SK-N-SH treated with all-trans-retinoic acid at 6 μM for 48 hours (cell line): ENCODE results near the gene PLRG1.

Source experiments
- ARNTL ChIP-seq: fragments of 450-650 bp; formaldehyde crosslinking; IDR thresholded peaks from 2 replicates; pipeline ENCODE4 v1.5.0; 2020; ENCODE audit warnings: low read depth, mild to moderate bottlenecking, moderate library complexity, borderline replicate concordance
- ISL1 ChIP-seq: fragments of 250-450 bp; sonication (Bioruptor Pico); IDR thresholded peaks from 2 replicates; pipeline ENCODE4 v2.1.2; 2022; ENCODE audit warnings: mild to moderate bottlenecking, moderate library complexity
- OSR1 ChIP-seq: fragments of 250-450 bp; sonication (Bioruptor Pico); IDR thresholded peaks from 2 replicates; pipeline ENCODE4 v1.8.0; 2022; ENCODE audit warnings: moderate library complexity, mild to moderate bottlenecking, inconsistent platforms
- PATZ1 ChIP-seq: fragments of 250-450 bp; sonication (Bioruptor Pico); IDR thresholded peaks from 2 replicates; pipeline ENCODE4 v1.8.0; 2020; ENCODE audit warnings: mild to moderate bottlenecking, moderate library complexity, borderline replicate concordance
- POU6F1 ChIP-seq: fragments of 250-450 bp; sonication (Bioruptor Pico); IDR thresholded peaks from 2 replicates; pipeline ENCODE4 v1.8.0; 2021; ENCODE audit warnings: low read depth, mild to moderate bottlenecking, moderate library complexity, borderline replicate concordance
- PPARA ChIP-seq: fragments of 250-450 bp; sonication (Bioruptor Pico); IDR thresholded peaks from 2 replicates; pipeline ENCODE4 v1.5.0; 2020; ENCODE audit warnings: mild to moderate bottlenecking, borderline replicate concordance
- RARB ChIP-seq: fragments of 250-450 bp; sonication (Bioruptor Pico); IDR thresholded peaks from 2 replicates; pipeline ENCODE4 v1.8.0; 2021; ENCODE audit warnings: mild to moderate bottlenecking, moderate library complexity
- TOX ChIP-seq: fragments of 250-450 bp; sonication (Bioruptor Pico); IDR thresholded peaks from 2 replicates; pipeline ENCODE4 v1.8.0; 2021; ENCODE audit warnings: mild to moderate bottlenecking, moderate library complexity, borderline replicate concordance
- ZFP3 ChIP-seq: fragments of 250-450 bp; sonication (Bioruptor Pico); IDR thresholded peaks from 2 replicates; pipeline ENCODE4 v1.5.0; 2020; ENCODE audit warnings: mild to moderate bottlenecking, moderate library complexity
- ZNF70 ChIP-seq: fragments of 450-650 bp; formaldehyde crosslinking; IDR thresholded peaks from 2 replicates; pipeline ENCODE4 v1.5.0; 2020; ENCODE audit warnings: mild to moderate bottlenecking, moderate library complexity
- ZNF8 ChIP-seq: fragments of 450-650 bp; formaldehyde crosslinking; IDR thresholded peaks from 2 replicates; pipeline ENCODE4 v1.5.0; 2020; ENCODE audit warnings: mild to moderate bottlenecking, moderate library complexity
- TF ChIP-seq, protein P1 (sequence below): fragments of 250-450 bp; sonication (Bioruptor Pico); IDR thresholded peaks from 2 replicates; pipeline ENCODE4 v1.5.0; 2020; ENCODE audit warnings: mild to moderate bottlenecking, moderate library complexity
- TF ChIP-seq, protein P2 (sequence below): fragments of 250-450 bp; sonication (Bioruptor Pico); IDR thresholded peaks from 2 replicates; pipeline ENCODE4 v1.5.1; 2021; ENCODE audit warnings: mild to moderate bottlenecking, moderate library complexity
- TF ChIP-seq, protein P3 (sequence below): fragments of 250-450 bp; sonication (Bioruptor Pico); IDR thresholded peaks from 2 replicates; pipeline ENCODE4 v1.5.1; 2020; ENCODE audit warnings: low read depth, mild to moderate bottlenecking, moderate library complexity

- TF ChIP-seq ARNTL (CRISPR knock-in tag) = no peak
- TF ChIP-seq ZNF70 = no peak
- TF ChIP-seq, protein P1, sequence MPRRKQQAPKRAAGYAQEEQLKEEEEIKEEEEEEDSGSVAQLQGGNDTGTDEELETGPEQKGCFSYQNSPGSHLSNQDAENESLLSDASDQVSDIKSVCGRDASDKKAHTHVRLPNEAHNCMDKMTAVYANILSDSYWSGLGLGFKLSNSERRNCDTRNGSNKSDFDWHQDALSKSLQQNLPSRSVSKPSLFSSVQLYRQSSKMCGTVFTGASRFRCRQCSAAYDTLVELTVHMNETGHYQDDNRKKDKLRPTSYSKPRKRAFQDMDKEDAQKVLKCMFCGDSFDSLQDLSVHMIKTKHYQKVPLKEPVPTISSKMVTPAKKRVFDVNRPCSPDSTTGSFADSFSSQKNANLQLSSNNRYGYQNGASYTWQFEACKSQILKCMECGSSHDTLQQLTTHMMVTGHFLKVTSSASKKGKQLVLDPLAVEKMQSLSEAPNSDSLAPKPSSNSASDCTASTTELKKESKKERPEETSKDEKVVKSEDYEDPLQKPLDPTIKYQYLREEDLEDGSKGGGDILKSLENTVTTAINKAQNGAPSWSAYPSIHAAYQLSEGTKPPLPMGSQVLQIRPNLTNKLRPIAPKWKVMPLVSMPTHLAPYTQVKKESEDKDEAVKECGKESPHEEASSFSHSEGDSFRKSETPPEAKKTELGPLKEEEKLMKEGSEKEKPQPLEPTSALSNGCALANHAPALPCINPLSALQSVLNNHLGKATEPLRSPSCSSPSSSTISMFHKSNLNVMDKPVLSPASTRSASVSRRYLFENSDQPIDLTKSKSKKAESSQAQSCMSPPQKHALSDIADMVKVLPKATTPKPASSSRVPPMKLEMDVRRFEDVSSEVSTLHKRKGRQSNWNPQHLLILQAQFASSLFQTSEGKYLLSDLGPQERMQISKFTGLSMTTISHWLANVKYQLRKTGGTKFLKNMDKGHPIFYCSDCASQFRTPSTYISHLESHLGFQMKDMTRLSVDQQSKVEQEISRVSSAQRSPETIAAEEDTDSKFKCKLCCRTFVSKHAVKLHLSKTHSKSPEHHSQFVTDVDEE = no peak
- TF ChIP-seq RARB = no peak
- no peak for TF ChIP-seq ZNF8
- no peak for TF ChIP-seq POU6F1
- TF ChIP-seq ISL1 (CRISPR knock-in tag) = no peak
- TF ChIP-seq PPARA (CRISPR knock-in tag) = no peak
- no peak for TF ChIP-seq TOX
- no peak for TF ChIP-seq OSR1
- no peak for TF ChIP-seq PATZ1 (CRISPR knock-in tag)
- no peak for TF ChIP-seq ZFP3 (CRISPR knock-in tag)
- TF ChIP-seq, protein P2, sequence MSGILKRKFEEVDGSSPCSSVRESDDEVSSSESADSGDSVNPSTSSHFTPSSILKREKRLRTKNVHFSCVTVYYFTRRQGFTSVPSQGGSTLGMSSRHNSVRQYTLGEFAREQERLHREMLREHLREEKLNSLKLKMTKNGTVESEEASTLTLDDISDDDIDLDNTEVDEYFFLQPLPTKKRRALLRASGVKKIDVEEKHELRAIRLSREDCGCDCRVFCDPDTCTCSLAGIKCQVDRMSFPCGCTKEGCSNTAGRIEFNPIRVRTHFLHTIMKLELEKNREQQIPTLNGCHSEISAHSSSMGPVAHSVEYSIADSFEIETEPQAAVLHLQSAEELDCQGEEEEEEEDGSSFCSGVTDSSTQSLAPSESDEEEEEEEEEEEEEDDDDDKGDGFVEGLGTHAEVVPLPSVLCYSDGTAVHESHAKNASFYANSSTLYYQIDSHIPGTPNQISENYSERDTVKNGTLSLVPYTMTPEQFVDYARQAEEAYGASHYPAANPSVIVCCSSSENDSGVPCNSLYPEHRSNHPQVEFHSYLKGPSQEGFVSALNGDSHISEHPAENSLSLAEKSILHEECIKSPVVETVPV (CRISPR knock-in tag) = no peak
- TF ChIP-seq, protein P3, sequence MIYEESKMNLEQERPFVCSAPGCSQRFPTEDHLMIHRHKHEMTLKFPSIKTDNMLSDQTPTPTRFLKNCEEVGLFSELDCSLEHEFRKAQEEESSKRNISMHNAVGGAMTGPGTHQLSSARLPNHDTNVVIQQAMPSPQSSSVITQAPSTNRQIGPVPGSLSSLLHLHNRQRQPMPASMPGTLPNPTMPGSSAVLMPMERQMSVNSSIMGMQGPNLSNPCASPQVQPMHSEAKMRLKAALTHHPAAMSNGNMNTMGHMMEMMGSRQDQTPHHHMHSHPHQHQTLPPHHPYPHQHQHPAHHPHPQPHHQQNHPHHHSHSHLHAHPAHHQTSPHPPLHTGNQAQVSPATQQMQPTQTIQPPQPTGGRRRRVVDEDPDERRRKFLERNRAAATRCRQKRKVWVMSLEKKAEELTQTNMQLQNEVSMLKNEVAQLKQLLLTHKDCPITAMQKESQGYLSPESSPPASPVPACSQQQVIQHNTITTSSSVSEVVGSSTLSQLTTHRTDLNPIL (CRISPR knock-in tag) = no peak
Measured at GRCh38 chr4:154593868-154594267, 43.7 kb upstream of the PLRG1 start.
